ENCODE results near the gene CADM2. TPM values are rescaled to one million over a fixed set of nuclear protein-coding genes. Genes with fewer than 3 reads are reported as not detected.

The CADM2 gene
- total RNA-seq, 1 experiment from 2014 or later, result 1.3 TPM

- Mint-ChIP-seq H3K4me3 (ENCODE audit: low read depth, unreplicated experiment) (no peak overlapping the region), H3K27ac (ENCODE audit: unreplicated experiment) (no peak overlapping the region), H3K9me3 (ENCODE audit: low read depth, unreplicated experiment) (no peaks in the 10 kb centered on the region), H3K27me3 (ENCODE audit: unreplicated experiment) (no peaks in the 10 kb centered on the region), H3K4me1 (ENCODE audit: low read depth, unreplicated experiment) (no peaks in the 10 kb centered on the region), H3K36me3 (ENCODE audit: insufficient read depth, unreplicated experiment) (no peaks in the 10 kb centered on the region)
- no TSS peak for BruUV-seq (replicated peaks)
- DNase-seq, result no peak
- TF ChIP-seq CTCF (IDR thresholded peaks at IDR 0.05; ENCODE audit: unreplicated experiment), result no peak
- intact Hi-C loops (cut with micrococcal nuclease; ENCODE audit: unreplicated experiment), result no loop called here
- CTCF ChIA-PET, result no interaction called here
Measured at GRCh38 chr3:86073799-86074198, 1115.0 kb downstream of the CADM2 start.

GRCh38 chr3:86087160-86087871, 1128.5 kb downstream of the CADM2 start:
- no peak for TF ChIP-seq CTCF (IDR thresholded peaks at IDR 0.05; ENCODE audit: unreplicated experiment)
- Mint-ChIP-seq H3K4me3 (ENCODE audit: low read depth, unreplicated experiment) (no peak overlapping the region), H3K36me3 (ENCODE audit: insufficient read depth, unreplicated experiment) (no peaks in the 10 kb centered on the region), H3K27ac (ENCODE audit: unreplicated experiment) (no peak overlapping the region), H3K4me1 (ENCODE audit: low read depth, unreplicated experiment) (no peaks in the 10 kb centered on the region), H3K27me3 (ENCODE audit: unreplicated experiment) (no peaks in the 10 kb centered on the region), H3K9me3 (ENCODE audit: low read depth, unreplicated experiment) (peaks cover 10% of the 10 kb centered on the region)
- intact Hi-C loops (cut with micrococcal nuclease; ENCODE audit: unreplicated experiment), result no loop called here
- no peak for DNase-seq
- CTCF ChIA-PET, result no interaction called here
- no TSS peak for BruUV-seq (replicated peaks)

GRCh38 chr3:86104154-86104553, 1145.4 kb downstream of the CADM2 start:
- intact Hi-C loops (cut with micrococcal nuclease; ENCODE audit: unreplicated experiment), result no loop called here
- CTCF ChIA-PET, result no interaction called here
- no peak overlapping the region for H3K27ac Mint-ChIP-seq (ENCODE audit: unreplicated experiment)
- H3K4me3 Mint-ChIP-seq (ENCODE audit: low read depth, unreplicated experiment), result no peak overlapping the region
- no peaks in the 10 kb centered on the region for H3K36me3 Mint-ChIP-seq (ENCODE audit: insufficient read depth, unreplicated experiment)
- no peak for DNase-seq
- no peak for TF ChIP-seq CTCF (IDR thresholded peaks at IDR 0.05; ENCODE audit: unreplicated experiment)
- no peaks in the 10 kb centered on the region for H3K27me3 Mint-ChIP-seq (ENCODE audit: unreplicated experiment)
- no peaks in the 10 kb centered on the region for H3K4me1 Mint-ChIP-seq (ENCODE audit: low read depth, unreplicated experiment)
- no TSS peak for BruUV-seq (replicated peaks)
- H3K9me3 Mint-ChIP-seq (ENCODE audit: low read depth, unreplicated experiment), result peaks cover 6% of the 10 kb centered on the region

- CTCF ChIA-PET, result no interaction called here
- intact Hi-C loops (cut with micrococcal nuclease; ENCODE audit: unreplicated experiment), result no loop called here
- no peak for TF ChIP-seq CTCF (IDR thresholded peaks at IDR 0.05; ENCODE audit: unreplicated experiment)
- Mint-ChIP-seq H3K9me3 (ENCODE audit: low read depth, unreplicated experiment) (peaks cover 14% of the 10 kb centered on the region), H3K4me1 (ENCODE audit: low read depth, unreplicated experiment) (peaks cover 10% of the 10 kb centered on the region), H3K4me3 (ENCODE audit: low read depth, unreplicated experiment) (no peak overlapping the region), H3K36me3 (ENCODE audit: insufficient read depth, unreplicated experiment) (no peaks in the 10 kb centered on the region), H3K27ac (ENCODE audit: unreplicated experiment) (no peak overlapping the region), H3K27me3 (ENCODE audit: unreplicated experiment) (no peaks in the 10 kb centered on the region)
- no peak for DNase-seq
- no TSS peak for BruUV-seq (replicated peaks)
Measured at GRCh38 chr3:86109434-86109833, 1150.6 kb downstream of the CADM2 start.

Small RNAs within 50 kb of the gene (microRNA-seq; reads per million reads assigned to microRNA genes)
- gene MIR5688, result not detected

Measured in Calu3 (cell line).